HG02981 (cell line): ENCODE data around the gene KCNN3.

Experiments
- ATAC-seq: cut with Tn5 transposase; IDR thresholded peaks from one replicate; pipeline ENCODE4 v1.9.1; 2021; ENCODE audit warnings: mild to moderate bottlenecking, moderate library complexity; ENCODE audit not compliant: unreplicated experiment

The KCNN3 gene

GRCh38 chr1:154819628-154820590 lies 50.2 kb downstream of the KCNN3 start:
- no peak for ATAC-seq

GRCh38 chr1:154818911-154819310 lies 51.2 kb downstream of the KCNN3 start:
- ATAC-seq = no peak

GRCh38 chr1:154816937-154817336 lies 53.1 kb downstream of the KCNN3 start:
- ATAC-seq = no peak

GRCh38 chr1:154816369-154816768 lies 53.7 kb downstream of the KCNN3 start:
- ATAC-seq = no peak

GRCh38 chr1:154813846-154814505 lies 56.1 kb downstream of the KCNN3 start:
- ATAC-seq = no peak

- no peak for ATAC-seq
Measured at GRCh38 chr1:154813300-154813816, 56.7 kb downstream of the KCNN3 start.

GRCh38 chr1:154812877-154813276 lies 57.2 kb downstream of the KCNN3 start:
- ATAC-seq = no peak

- ATAC-seq = no peak
Measured at GRCh38 chr1:154810571-154810970, 59.5 kb downstream of the KCNN3 start.

- ATAC-seq = no peak
Measured at GRCh38 chr1:154809436-154810413, 60.4 kb downstream of the KCNN3 start.

- ATAC-seq = peak; percentile 43
Measured at GRCh38 chr1:154808909-154809262, 61.2 kb downstream of the KCNN3 start.

GRCh38 chr1:154808261-154808908 lies 61.7 kb downstream of the KCNN3 start:
- no peak for ATAC-seq

- ATAC-seq = peak; percentile 60
Measured at GRCh38 chr1:154807048-154807591, 63.0 kb downstream of the KCNN3 start.

- ATAC-seq = no peak
Measured at GRCh38 chr1:154806333-154806732, 63.7 kb downstream of the KCNN3 start.

- no peak for ATAC-seq
Measured at GRCh38 chr1:154802982-154803920, 66.8 kb downstream of the KCNN3 start.

- ATAC-seq = no peak
Measured at GRCh38 chr1:154802336-154802969, 67.6 kb downstream of the KCNN3 start.

- ATAC-seq = no peak
Measured at GRCh38 chr1:154801234-154802011, 68.7 kb downstream of the KCNN3 start.

GRCh38 chr1:154799188-154799587 lies 70.9 kb downstream of the KCNN3 start:
- ATAC-seq = no peak

- ATAC-seq = no peak
Measured at GRCh38 chr1:154798645-154799044, 71.4 kb downstream of the KCNN3 start.
